Measurements from ENCODE around the gene THAP7. TPM values are rescaled to one million over a fixed set of nuclear protein-coding genes. Genes with fewer than 3 reads are reported as not detected.

THAP7 gene
- total and polyA plus RNA-seq, 2 donors (not counting 3 experiments of a cell fraction or from before 2014, with no cell fraction given): 13.5 to 24.4 TPM

GRCh38 chr22:20995329-20996030 lies 6.4 kb downstream of the THAP7 start:
- ChIA-PET POLR2A (no interaction called here), CTCF (interaction anchor here (2.3 kb wide), 1 partner anchor 13 kb away, joined by 5 read pairs; the partner anchor contains the start of gene LZTR1)
- Histone ChIP-seq H3K4me2 (ENCODE audit: insufficient read depth, low read length) (no peak overlapping the region), H3K36me3 (ENCODE audit: control insufficient read depth in 2 of 2, extremely low read depth in 1 of 2, insufficient read depth in 2 of 2, low read length in 2 of 2) (peaks cover 5 to 36% of the 10 kb centered on the region in 2 experiments), H3K27ac (ENCODE audit: insufficient read depth, low read depth, low read length) (no peak overlapping the region), H3K9me1 (replicated peaks; ENCODE audit: control insufficient read depth, extremely low read depth, insufficient read depth, low read length) (no peaks in the 10 kb centered on the region), H3K4me3 (replicated peaks in 1 of 3; ENCODE audit: insufficient read depth in 1 of 3, low read depth in 1 of 3, low read length in 3 of 3) (no peak overlapping the region), H3K9me3 (replicated peaks; ENCODE audit: control insufficient read depth, insufficient read depth, low read length) (no peaks in the 10 kb centered on the region), H3K4me1 (ENCODE audit: control insufficient read depth, extremely low read depth, insufficient read depth, low read length) (peaks cover 5% of the 10 kb centered on the region), H2AFZ (ENCODE audit: low read depth, low read length) (no peak overlapping the region), H3K9ac (replicated peaks; ENCODE audit: extremely low read depth, insufficient read depth, low read length) (no peak overlapping the region), H4K20me1 (replicated peaks; ENCODE audit: control insufficient read depth, extremely low read depth, insufficient read depth, low read length) (no peaks in the 10 kb centered on the region), H3K27me3 (ENCODE audit: control insufficient read depth in 2 of 2, insufficient read depth in 2 of 2, low read length in 2 of 2) (no peaks in the 10 kb centered on the region), H3K79me2 (ENCODE audit: control insufficient read depth, insufficient read depth, low read length) (peaks cover 7% of the 10 kb centered on the region)
- DNase-seq (ENCODE audit: low read depth, low spot score) (no peak), FAIRE-seq (no peak)
- dilution Hi-C loops (cut with MboI; ENCODE audit: extremely low pct_ligation_motif_present, low sequenced_read_pairs): no loop called here
- BruUV-seq (replicated peaks): no TSS peak
- no peak for TF ChIP-seq MAX (IDR thresholded peaks at IDR 0.05; ENCODE audit: insufficient read depth, insufficient read length)
- TF ChIP-seq JUN (IDR thresholded peaks at IDR 0.05; ENCODE audit: borderline replicate concordance, insufficient read depth, insufficient read length, low read depth): no peak
- TF ChIP-seq EZH2 (IDR thresholded peaks at IDR 0.05; ENCODE audit: borderline replicate concordance, low read depth, low read length, severe bottlenecking): no peak
- TF ChIP-seq FOS (IDR thresholded peaks at IDR 0.05; ENCODE audit: borderline replicate concordance, insufficient read depth, low read length): no peak
- TF ChIP-seq GATA2 (IDR thresholded peaks at IDR 0.05; ENCODE audit: insufficient read depth, insufficient read length, low read depth, low read length): no peak
- TF ChIP-seq POLR2AphosphoS5 (IDR thresholded peaks at IDR 0.05; ENCODE audit: insufficient read depth, low read depth, low read length): no peak
- TF ChIP-seq CTCF (IDR thresholded peaks at IDR 0.05; ENCODE audit: extremely low read depth in 1 of 2, insufficient read depth in 1 of 2, low read depth in 1 of 2, low read length in 2 of 2): no peak
- no peak for TF ChIP-seq MYC (IDR thresholded peaks at IDR 0.05; ENCODE audit: low read depth, low read length)
- no peak for TF ChIP-seq POLR2A (IDR thresholded peaks at IDR 0.05; ENCODE audit: low read depth, low read length)
- intact Hi-C loops (cut with micrococcal nuclease): no loop called here

Data from endothelial cell of umbilical vein (primary cell).